Measurements from ENCODE around the gene DCXR. TPM values are rescaled to one million over a fixed set of nuclear protein-coding genes. Genes with fewer than 3 reads are reported as not detected.
A peak's percentile ranks its signal among the peaks of the same experiment; 100 is the strongest.

The DCXR gene
- total and polyA plus RNA-seq, 2 of the 13 experiments (the other 11 are each of a cell fraction or from before 2014, with no cell fraction given) = 287 to 311 TPM

GRCh38 chr17:82013341-82013740 lies 24.2 kb downstream of the DCXR start (continued):
- TF ChIP-seq NR2C2 (CRISPR knock-in tag; IDR thresholded peaks at IDR 0.05; ENCODE audit: borderline replicate concordance) (0 out of 2 replicates have a peak, but pooled peaks have one; percentile 9), JUND (CRISPR knock-in tag; IDR thresholded peaks at IDR 0.05) (no peak), POLR2G (IDR thresholded peaks at IDR 0.05; ENCODE audit: low read depth, low read length) (0 out of 2 replicates have a peak, but pooled peaks have one; percentile 4), ZNF101 (CRISPR knock-in tag; IDR thresholded peaks at IDR 0.05; ENCODE audit: borderline replicate concordance, low read depth) (no peak), ZSCAN20 (CRISPR knock-in tag; IDR thresholded peaks at IDR 0.05; ENCODE audit: borderline replicate concordance) (no peak)
- TF ChIP-seq, protein P1, sequence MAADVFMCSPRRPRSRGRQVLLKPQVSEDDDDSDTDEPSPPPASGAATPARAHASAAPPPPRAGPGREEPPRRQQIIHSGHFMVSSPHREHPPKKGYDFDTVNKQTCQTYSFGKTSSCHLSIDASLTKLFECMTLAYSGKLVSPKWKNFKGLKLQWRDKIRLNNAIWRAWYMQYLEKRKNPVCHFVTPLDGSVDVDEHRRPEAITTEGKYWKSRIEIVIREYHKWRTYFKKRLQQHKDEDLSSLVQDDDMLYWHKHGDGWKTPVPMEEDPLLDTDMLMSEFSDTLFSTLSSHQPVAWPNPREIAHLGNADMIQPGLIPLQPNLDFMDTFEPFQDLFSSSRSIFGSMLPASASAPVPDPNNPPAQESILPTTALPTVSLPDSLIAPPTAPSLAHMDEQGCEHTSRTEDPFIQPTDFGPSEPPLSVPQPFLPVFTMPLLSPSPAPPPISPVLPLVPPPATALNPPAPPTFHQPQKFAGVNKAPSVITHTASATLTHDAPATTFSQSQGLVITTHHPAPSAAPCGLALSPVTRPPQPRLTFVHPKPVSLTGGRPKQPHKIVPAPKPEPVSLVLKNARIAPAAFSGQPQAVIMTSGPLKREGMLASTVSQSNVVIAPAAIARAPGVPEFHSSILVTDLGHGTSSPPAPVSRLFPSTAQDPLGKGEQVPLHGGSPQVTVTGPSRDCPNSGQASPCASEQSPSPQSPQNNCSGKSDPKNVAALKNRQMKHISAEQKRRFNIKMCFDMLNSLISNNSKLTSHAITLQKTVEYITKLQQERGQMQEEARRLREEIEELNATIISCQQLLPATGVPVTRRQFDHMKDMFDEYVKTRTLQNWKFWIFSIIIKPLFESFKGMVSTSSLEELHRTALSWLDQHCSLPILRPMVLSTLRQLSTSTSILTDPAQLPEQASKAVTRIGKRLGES (CRISPR knock-in tag; IDR thresholded peaks at IDR 0.05; ENCODE audit: borderline replicate concordance) = no peak

GRCh38 chr17:82012640-82013295 lies 24.7 kb downstream of the DCXR start:
- Histone ChIP-seq H2AFZ (ENCODE audit: low read length) (no peak overlapping the region), H3K36me3 (replicated peaks in 1 of 2; ENCODE audit: control insufficient read depth in 1 of 2, insufficient read depth in 2 of 2, low read length in 2 of 2) (peaks cover 42 to 51% of the 10 kb centered on the region in 2 experiments), H3K4me3 (replicated peaks in 1 of 3; ENCODE audit: insufficient read depth in 1 of 3, low read depth in 2 of 3, low read length in 3 of 3) (no peak overlapping the region), H3K9me3 (ENCODE audit: low read length) (no peaks in the 10 kb centered on the region), H3K79me2 (ENCODE audit: insufficient read depth, low read length) (no peaks in the 10 kb centered on the region), H3K4me2 (ENCODE audit: low read depth, low read length) (no peak overlapping the region), H3K4me1 (ENCODE audit: insufficient read depth, low read length) (peaks cover 87% of the 10 kb centered on the region), H3K27ac (ENCODE audit: extremely low read length, insufficient read depth, low read length) (peak overlapping the region; percentile 68), H3K9ac (ENCODE audit: insufficient read depth, low read depth, low read length) (peak overlapping the region; percentile 37; the same call in 1 of the 2 replicates), H4K20me1 (ENCODE audit: insufficient read depth, low read length) (no peaks in the 10 kb centered on the region), H3K27me3 (ENCODE audit: control insufficient read depth in 1 of 2, insufficient read depth in 2 of 2, low read length in 2 of 2) (no peaks in the 10 kb centered on the region)
- no peak for FAIRE-seq
- WGBS (ENCODE audit: low lambda C conversion rate) = 87% methylated on average over 13 of the region's 19 CpGs
- intact Hi-C loops (cut with micrococcal nuclease; ENCODE audit: unreplicated experiment) = no loop called here
- ATAC-seq = no peak
- in situ Hi-C loops (cut with HindIII; ENCODE audit: extremely low pct_ligation_motif_present, low pct_unique_long_range_greater_than_20kb) = no loop called here
- no peak for DNase-seq (ENCODE audit: low spot score)
- POLR2A ChIA-PET = interaction anchor here (0.7 to 14.1 kb wide), 8 partner anchors 10 to 311 kb away, joined by 3 to 470 read pairs (median 6); partner anchors contain the start of genes CENPX, DCXR, LRRC45 and MAFG
- no TSS peak for BruUV-seq (replicated peaks)
- CTCF ChIA-PET (ENCODE audit: low intra/inter-chr PET ratio, low total read pairs) = no interaction called here
- TF ChIP-seq ZBTB7A (CRISPR knock-in tag; IDR thresholded peaks at IDR 0.05) (no peak), POLR2G (IDR thresholded peaks at IDR 0.05; ENCODE audit: low read depth, low read length) (0 out of 2 replicates have a peak, but pooled peaks have one; percentile 40), MED1 (CRISPR knock-in tag; IDR thresholded peaks at IDR 0.05) (0 out of 2 replicates have a peak, but pooled peaks have one; percentile 20), ZBTB38 (CRISPR knock-in tag; IDR thresholded peaks at IDR 0.05) (peak; percentile 6; the same call in 1 of the 2 replicates), AGO1 (IDR thresholded peaks at IDR 0.05; ENCODE audit: low read depth, low read length, poor library complexity, severe bottlenecking) (peak; percentile 0), SMAD9 (CRISPR knock-in tag; IDR thresholded peaks at IDR 0.05) (no peak), ZNF512 (CRISPR knock-in tag; IDR thresholded peaks at IDR 0.05) (no peak), TAF15 (IDR thresholded peaks at IDR 0.05; ENCODE audit: low read depth, low read length, poor library complexity, severe bottlenecking) (peak; percentile 4), RBM39 (IDR thresholded peaks at IDR 0.05; ENCODE audit: low read depth, low read length, poor library complexity, severe bottlenecking) (peak; percentile 85)
